ENCODE data around the gene TXN2.
A peak's percentile ranks its signal among the peaks of the same experiment; 100 is the strongest.

Gene TXN2

DNA sequence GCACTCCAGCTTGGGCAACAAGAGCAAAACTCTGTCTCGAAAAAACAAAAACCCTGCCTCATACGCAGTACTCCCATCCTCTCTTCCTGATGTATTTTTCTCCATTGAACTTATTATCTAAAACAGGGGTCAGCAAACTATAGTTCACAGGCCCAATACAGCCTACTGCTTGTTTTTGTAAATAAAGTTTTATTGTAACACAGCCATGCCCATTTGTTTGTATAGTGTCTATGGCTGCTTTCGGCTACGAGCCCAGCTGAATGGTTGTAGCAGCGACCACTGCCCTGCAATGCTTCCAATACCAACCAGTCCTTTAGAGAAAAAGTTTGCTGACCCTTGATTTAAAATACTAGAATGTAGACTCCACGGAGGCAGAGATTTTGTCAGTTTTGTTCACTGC, 6.1 kb downstream of the TXN2 start:
- Histone ChIP-seq H3K4me3 (replicated peaks; ENCODE audit: insufficient read depth, low read length) (no peak overlapping the region), H3K27ac (replicated peaks) (no peak overlapping the region), H3K27me3 (ENCODE audit: insufficient read depth, poor library complexity, severe bottlenecking) (no peaks in the 10 kb centered on the region)
- TF ChIP-seq REST (IDR thresholded peaks at IDR 0.05; ENCODE audit: insufficient replicate concordance, low read depth) (no peak), SPI1 (IDR thresholded peaks at IDR 0.05; ENCODE audit: borderline replicate concordance, low read depth) (no peak), GABPA (IDR thresholded peaks at IDR 0.05; ENCODE audit: low read depth) (no peak), POLR2AphosphoS5 (IDR thresholded peaks at IDR 0.05; ENCODE audit: low read depth) (no peak)
- TF ChIP-seq, protein P1, sequence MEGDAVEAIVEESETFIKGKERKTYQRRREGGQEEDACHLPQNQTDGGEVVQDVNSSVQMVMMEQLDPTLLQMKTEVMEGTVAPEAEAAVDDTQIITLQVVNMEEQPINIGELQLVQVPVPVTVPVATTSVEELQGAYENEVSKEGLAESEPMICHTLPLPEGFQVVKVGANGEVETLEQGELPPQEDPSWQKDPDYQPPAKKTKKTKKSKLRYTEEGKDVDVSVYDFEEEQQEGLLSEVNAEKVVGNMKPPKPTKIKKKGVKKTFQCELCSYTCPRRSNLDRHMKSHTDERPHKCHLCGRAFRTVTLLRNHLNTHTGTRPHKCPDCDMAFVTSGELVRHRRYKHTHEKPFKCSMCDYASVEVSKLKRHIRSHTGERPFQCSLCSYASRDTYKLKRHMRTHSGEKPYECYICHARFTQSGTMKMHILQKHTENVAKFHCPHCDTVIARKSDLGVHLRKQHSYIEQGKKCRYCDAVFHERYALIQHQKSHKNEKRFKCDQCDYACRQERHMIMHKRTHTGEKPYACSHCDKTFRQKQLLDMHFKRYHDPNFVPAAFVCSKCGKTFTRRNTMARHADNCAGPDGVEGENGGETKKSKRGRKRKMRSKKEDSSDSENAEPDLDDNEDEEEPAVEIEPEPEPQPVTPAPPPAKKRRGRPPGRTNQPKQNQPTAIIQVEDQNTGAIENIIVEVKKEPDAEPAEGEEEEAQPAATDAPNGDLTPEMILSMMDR (IDR thresholded peaks at IDR 0.05; ENCODE audit: insufficient read depth, low read length) = no peak
- no peak for DNase-seq (ENCODE audit: low read depth in 1 of 2, low spot score in 1 of 2)

GRCh38 chr22:36472689-36473088, 8.8 kb downstream of the TXN2 start:
- TF ChIP-seq REST (IDR thresholded peaks at IDR 0.05; ENCODE audit: insufficient replicate concordance, low read depth) = no peak
- H3K27me3 ChIP-seq (ENCODE audit: insufficient read depth, poor library complexity, severe bottlenecking) = no peaks in the 10 kb centered on the region
- H3K4me3 ChIP-seq (replicated peaks; ENCODE audit: insufficient read depth, low read length) = no peak overlapping the region
- no peak for DNase-seq (ENCODE audit: low read depth in 1 of 2, low spot score in 1 of 2)
- no peak overlapping the region for H3K27ac ChIP-seq (replicated peaks)

DNA sequence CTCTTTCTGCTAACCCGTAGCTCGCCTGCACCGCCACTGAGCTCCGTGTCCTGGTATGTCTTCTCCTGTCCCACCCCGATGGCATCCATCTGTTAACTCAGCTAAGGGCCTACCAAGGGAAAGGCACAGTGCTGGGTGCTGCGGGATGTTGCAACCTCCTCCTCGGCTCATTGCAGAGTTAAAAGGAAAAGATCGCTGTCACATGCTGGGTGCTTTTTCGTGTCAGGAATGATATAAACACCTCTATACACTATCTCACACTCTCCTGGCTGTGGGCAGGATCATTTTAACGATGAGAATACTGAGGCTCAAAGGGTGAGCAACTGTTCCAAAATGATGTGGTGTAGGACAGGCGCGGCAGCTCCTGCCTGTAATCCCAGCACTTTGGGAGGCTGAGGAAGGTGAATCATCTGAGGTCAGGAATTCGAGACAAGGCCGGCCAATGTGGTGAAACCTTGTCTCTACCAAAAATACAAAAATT, 10.1 kb downstream of the TXN2 start:
- TF ChIP-seq POLR2AphosphoS5 (IDR thresholded peaks at IDR 0.05; ENCODE audit: low read depth) (0 out of 2 replicates have a peak, but pooled peaks have one; percentile 22), GABPA (IDR thresholded peaks at IDR 0.05; ENCODE audit: low read depth) (no peak), REST (IDR thresholded peaks at IDR 0.05; ENCODE audit: insufficient replicate concordance, low read depth) (no peak)
- TF ChIP-seq, protein P1 (IDR thresholded peaks at IDR 0.05; ENCODE audit: insufficient read depth, low read length) = no peak
- DNase-seq (ENCODE audit: low read depth in 1 of 2, low spot score in 1 of 2) = no peak
- Histone ChIP-seq H3K27me3 (ENCODE audit: insufficient read depth, poor library complexity, severe bottlenecking) (no peaks in the 10 kb centered on the region), H3K4me3 (replicated peaks; ENCODE audit: insufficient read depth, low read length) (no peak overlapping the region), H3K27ac (replicated peaks) (no peak overlapping the region)

GRCh38 chr22:36470994-36471331, 10.5 kb downstream of the TXN2 start:
- H3K27ac ChIP-seq (replicated peaks) = no peak overlapping the region
- no peaks in the 10 kb centered on the region for H3K27me3 ChIP-seq (ENCODE audit: insufficient read depth, poor library complexity, severe bottlenecking)
- no peak overlapping the region for H3K4me3 ChIP-seq (replicated peaks; ENCODE audit: insufficient read depth, low read length)
- DNase-seq (ENCODE audit: low read depth in 1 of 2, low spot score in 1 of 2) = no peak
- TF ChIP-seq GABPA (IDR thresholded peaks at IDR 0.05; ENCODE audit: low read depth) (no peak), POLR2AphosphoS5 (IDR thresholded peaks at IDR 0.05; ENCODE audit: low read depth) (peak; percentile 36; the same call in 1 of the 2 replicates), REST (IDR thresholded peaks at IDR 0.05; ENCODE audit: insufficient replicate concordance, low read depth) (no peak), SPI1 (IDR thresholded peaks at IDR 0.05; ENCODE audit: borderline replicate concordance, low read depth) (no peak)
- TF ChIP-seq, protein P1 (IDR thresholded peaks at IDR 0.05; ENCODE audit: insufficient read depth, low read length) = no peak

All from HL-60 (cell line).